Neutrophil (primary cell): Measurements from ENCODE around the gene PRRT1B.

Experiments
- H3K27ac ChIP-seq: fragments of 200-600 bp; sonication (generic); 2 replicates; pipeline ENCODE4 v1.5.1; 2016; ENCODE audit warnings: mild to moderate bottlenecking, moderate library complexity
- H3K27me3 ChIP-seq: fragments of 200-600 bp; sonication (generic); 2 replicates; pipeline ENCODE4 v1.6.0; 2016; ENCODE audit warnings: mild to moderate bottlenecking
- H3K36me3 ChIP-seq: fragments of 200-600 bp; sonication (generic); 2 replicates; pipeline ENCODE4 v1.5.1; 2017
- H3K4me1 ChIP-seq, 2 experiments: fragments of 200-600 bp in 1 of 2; sonication (generic) in 1 of 2; 1 replicate in 1 of 2; 2 replicates in 1 of 2; pipeline versions ENCODE4 v1.5.1 to v1.6.1; 2013 to 2016; ENCODE audit warnings: low read depth in 1 of 2, low read length in 1 of 2, mild to moderate bottlenecking in 1 of 2, moderate library complexity in 1 of 2; ENCODE audit not compliant: control insufficient read depth in 1 of 2, insufficient read depth in 1 of 2
- H3K4me3 ChIP-seq, 2 experiments: fragments of 200-600 bp in 1 of 2; sonication (generic) in 1 of 2; 1 replicate in 1 of 2; 2 replicates in 1 of 2; pipeline ENCODE4 v1.5.1; 2013 to 2016; ENCODE audit warnings: low read depth in 1 of 2, low read length in 1 of 2, mild to moderate bottlenecking in 1 of 2, moderate library complexity in 1 of 2
- H3K9me3 ChIP-seq: fragments of 200-600 bp; sonication (generic); 2 replicates; pipeline ENCODE4 v1.5.1; 2016
- TF ChIP-seq, protein P1 (sequence below): fragments of 200-600 bp; sonication (generic); IDR thresholded peaks from 2 replicates; pipeline ENCODE4 v1.5.1; 2016; ENCODE audit warnings: antibody characterized with exemption

The PRRT1B gene

DNA sequence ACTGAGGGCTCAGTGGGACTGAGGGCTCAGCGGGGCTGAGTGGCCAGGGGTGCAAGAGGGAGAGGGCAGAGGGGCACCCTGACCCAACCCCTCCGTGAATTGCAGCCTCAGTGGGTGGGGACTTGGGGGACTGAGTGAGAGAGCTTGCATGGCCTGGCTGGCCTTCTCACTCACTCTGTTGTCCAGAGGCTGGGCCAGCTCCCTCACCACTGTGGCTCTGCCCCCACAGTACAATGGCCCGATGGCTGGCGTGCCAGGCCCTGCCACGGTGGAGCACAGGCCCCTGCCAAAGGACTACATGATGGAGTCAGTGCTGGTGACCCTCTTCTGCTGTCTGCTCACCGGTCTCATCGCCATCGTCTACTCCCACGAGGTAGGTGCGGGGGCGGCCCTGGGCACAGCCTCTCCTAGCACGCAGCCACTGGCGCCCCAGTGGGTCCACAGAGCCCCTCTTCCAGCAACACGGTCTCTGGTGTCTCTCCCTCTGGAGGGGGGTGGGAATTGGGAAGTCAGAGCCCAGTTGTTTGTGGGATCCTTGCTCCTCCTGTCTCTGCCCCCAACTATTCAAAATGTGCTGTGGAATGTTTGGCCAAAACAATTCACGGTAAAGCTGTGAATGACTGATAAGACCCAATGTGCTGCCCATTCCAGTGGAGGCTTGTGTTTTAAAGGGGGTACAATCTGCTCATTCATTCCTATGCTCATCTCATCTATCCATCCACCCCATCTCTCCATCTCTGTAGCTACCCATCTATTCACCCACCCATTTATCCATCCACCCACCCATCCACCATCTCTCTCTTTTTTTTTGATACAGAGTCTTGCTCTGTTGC, 10.7 kb downstream of the PRRT1B start:
- Histone ChIP-seq H3K27me3 (peaks cover 55% of the 10 kb centered on the region), H3K4me3 (no peak overlapping the region), H3K27ac (no peak overlapping the region), H3K4me1 (no peaks in the 10 kb centered on the region), H3K36me3 (no peaks in the 10 kb centered on the region), H3K9me3 (no peaks in the 10 kb centered on the region)
- TF ChIP-seq, protein P1, sequence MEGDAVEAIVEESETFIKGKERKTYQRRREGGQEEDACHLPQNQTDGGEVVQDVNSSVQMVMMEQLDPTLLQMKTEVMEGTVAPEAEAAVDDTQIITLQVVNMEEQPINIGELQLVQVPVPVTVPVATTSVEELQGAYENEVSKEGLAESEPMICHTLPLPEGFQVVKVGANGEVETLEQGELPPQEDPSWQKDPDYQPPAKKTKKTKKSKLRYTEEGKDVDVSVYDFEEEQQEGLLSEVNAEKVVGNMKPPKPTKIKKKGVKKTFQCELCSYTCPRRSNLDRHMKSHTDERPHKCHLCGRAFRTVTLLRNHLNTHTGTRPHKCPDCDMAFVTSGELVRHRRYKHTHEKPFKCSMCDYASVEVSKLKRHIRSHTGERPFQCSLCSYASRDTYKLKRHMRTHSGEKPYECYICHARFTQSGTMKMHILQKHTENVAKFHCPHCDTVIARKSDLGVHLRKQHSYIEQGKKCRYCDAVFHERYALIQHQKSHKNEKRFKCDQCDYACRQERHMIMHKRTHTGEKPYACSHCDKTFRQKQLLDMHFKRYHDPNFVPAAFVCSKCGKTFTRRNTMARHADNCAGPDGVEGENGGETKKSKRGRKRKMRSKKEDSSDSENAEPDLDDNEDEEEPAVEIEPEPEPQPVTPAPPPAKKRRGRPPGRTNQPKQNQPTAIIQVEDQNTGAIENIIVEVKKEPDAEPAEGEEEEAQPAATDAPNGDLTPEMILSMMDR: no peak

DNA sequence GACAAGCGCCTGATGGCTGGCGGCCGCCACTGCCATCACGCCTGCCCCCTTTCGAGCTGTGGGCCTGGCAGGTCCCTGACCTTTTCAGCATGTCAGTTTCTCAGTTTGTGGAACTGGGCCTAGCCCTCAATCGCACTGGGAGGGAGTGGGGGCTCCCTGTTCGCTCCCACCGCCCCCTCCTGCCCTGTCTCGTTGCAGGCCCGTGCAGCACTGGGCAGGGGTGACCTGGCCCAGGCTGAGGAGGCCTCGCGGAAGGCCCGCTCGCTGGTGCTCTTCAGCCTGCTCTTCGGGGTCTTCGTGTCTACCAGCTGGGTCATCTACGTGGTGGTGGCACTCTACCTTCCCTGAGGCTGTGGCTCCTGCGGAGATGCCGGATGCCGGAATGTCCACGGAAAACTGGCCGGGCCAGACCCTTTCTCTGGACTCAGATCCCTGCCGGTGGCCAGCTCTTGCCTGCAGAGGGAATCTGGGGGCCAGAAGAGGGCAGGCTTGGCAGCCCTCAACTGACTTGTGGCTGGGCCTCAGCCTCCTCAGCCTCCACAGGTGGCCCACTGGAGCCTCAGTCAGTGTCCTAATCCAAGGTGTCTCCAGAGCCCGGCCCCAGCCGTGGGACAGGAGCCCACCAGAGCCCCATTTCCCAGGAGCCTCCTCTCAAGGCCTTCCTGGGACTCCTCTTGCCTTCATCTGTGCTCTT, 12.7 kb downstream of the PRRT1B start:
- no peak overlapping the region for H3K4me3 ChIP-seq

DNA sequence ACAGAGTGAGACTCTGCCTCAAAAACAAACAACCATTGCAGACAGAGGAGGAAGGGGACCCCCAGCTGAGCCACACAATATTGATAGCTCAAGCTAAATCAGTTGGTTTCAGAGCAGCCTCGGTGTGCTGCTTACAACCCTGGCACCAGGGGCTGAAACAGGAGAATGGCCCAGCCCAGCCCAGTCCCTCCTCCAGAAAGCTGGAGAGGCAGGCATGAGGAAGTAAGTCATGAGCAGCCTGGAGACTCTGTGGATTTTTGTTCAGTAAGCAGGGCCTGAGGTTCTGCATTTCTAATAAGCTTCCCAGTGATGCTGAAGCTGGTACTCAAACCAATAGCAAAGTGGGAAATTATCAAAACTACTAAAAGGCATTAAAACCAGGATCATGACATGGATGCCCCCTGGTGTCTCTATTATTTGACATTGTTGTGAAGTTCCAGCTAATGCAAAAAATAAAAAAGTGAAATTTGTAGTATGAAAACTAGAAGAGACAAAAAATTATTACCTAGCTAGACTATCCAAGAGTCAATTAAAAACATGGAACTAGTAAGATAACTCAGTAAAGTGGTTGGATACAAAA, 14.2 kb downstream of the PRRT1B start:
- TF ChIP-seq, protein P1: no peak
- no peak overlapping the region for H3K27ac ChIP-seq
- no peaks in the 10 kb centered on the region for H3K36me3 ChIP-seq
- peaks cover 26% of the 10 kb centered on the region for H3K27me3 ChIP-seq
- no peaks in the 10 kb centered on the region for H3K9me3 ChIP-seq
- no peak overlapping the region for H3K4me3 ChIP-seq
- no peaks in the 10 kb centered on the region for H3K4me1 ChIP-seq

More for the DNA sequence above, 12.7 kb downstream of the PRRT1B start:
- H3K9me3 ChIP-seq: no peaks in the 10 kb centered on the region
- peaks cover 41% of the 10 kb centered on the region for H3K27me3 ChIP-seq
- TF ChIP-seq, protein P1: no peak
- no peaks in the 10 kb centered on the region for H3K36me3 ChIP-seq
- H3K4me1 ChIP-seq: no peaks in the 10 kb centered on the region
- H3K27ac ChIP-seq: no peak overlapping the region

DNA sequence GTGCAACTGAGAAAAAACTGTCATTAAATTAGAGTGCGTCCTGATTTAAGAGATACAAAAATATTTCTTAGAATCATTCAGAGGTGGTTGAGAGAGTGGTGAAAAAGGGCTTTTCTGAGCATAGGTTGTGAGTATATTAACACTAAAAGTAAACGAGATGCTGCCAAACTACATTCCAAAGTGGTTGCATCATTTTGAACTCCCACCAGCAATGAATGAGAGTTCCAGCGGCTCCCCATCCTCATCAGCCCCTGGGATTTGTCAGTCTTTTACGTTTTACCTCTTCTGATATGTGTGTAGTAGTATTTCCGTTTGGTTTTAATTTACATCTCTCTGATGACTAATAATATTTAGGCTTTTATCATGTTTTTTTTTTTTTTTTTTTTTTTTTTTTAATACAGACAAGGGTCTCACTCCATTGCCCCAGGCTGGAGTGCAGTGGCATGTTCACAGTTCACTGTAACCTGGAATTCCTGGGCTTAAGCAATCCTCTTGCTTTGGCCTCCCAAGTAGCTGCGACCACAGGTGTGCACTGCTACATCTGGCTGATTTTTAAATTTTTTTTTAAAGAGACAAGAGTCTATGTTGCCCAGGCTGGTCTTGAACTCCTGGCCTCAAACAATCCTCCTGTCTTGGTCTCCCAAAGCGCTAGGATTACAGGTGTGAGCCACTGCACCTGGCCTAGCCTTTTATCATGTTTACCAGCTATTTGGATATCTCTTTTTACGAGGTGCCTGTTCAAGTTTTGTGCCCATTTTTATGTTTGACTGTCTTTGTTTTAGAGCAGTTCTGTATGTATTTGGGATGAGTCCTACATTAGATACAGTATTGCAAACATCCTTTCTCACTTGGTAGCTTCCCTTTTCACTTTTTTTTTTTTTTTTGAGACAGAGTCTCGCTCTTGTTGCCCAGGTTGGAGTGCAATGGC, 17.0 kb downstream of the PRRT1B start:
- Histone ChIP-seq H3K4me1 (no peaks in the 10 kb centered on the region), H3K36me3 (no peaks in the 10 kb centered on the region), H3K9me3 (no peaks in the 10 kb centered on the region), H3K4me3 (no peak overlapping the region), H3K27ac (no peak overlapping the region), H3K27me3 (no peaks in the 10 kb centered on the region)
- TF ChIP-seq, protein P1: no peak

DNA sequence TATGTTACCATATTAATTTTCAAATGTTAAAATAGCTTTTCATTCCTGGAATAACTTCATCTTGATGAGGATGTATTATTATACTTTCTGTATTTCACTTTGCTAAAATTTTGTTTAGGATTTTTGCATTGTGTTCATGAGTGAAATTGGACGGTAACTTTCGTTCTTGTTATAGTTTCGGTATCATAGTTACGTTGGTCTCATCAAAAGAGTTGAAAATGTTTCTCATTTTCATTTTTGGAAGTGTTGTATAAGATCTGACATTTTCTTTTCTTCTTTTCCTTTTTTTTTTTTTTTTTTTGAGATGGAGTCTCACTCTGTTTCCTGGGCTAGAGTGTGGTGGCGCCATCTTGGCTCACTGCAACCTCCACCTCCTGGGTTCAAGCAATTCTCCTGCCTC, 20.0 kb downstream of the PRRT1B start:
- Histone ChIP-seq H3K4me1 (no peaks in the 10 kb centered on the region), H3K27me3 (no peaks in the 10 kb centered on the region), H3K9me3 (no peaks in the 10 kb centered on the region), H3K4me3 (no peak overlapping the region), H3K36me3 (peaks cover 4% of the 10 kb centered on the region), H3K27ac (no peak overlapping the region)
- TF ChIP-seq, protein P1: no peak
